ENCODE measurements around the gene COL4A2. TPM values are rescaled to one million over a fixed set of nuclear protein-coding genes. Genes with fewer than 3 reads are reported as not detected.

Gene COL4A2
- total and polyA plus RNA-seq, 9 donors: 59.5 to 171 (median 136) TPM

DNA sequence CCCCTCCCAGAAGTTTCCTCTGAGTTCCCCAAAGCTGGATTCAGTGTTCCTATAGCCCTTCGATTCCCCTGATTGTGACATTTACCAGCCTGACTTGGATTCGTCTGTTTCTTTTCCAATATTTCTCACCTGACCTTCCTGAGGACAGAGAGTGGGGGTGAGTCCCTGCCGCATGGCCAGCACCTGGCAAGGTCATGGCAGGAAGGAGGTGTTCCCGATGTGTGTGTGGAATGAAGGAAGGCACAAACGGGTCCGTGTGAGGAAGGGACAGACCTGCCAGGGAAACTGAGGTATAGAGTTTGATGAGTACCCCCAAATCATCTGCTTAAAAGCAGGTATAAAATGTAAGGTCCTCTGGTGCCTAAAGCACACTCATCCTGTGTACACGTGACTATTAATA is 3.4 kb upstream of the COL4A2 start:
- 81 to 85% (median 81%) methylated on average over 7 of the region's 7 CpGs for WGBS, 3 donors
- no peaks in the 10 kb centered on the region for H3K36me3 ChIP-seq
- intact Hi-C loops (cut with DNase I): loop anchor here in 3 of 4 donors (10.0 kb wide), 3 partner anchors 49 to 111 kb away; no protein-coding TSS in a partner anchor
- H3K27ac ChIP-seq: no peak overlapping the region
- DNase-seq: peak in 1 of 5 donors; percentile 16
- peaks cover 26% of the 10 kb centered on the region for H3K4me1 ChIP-seq (ENCODE audit: insufficient read depth)
- TF ChIP-seq POLR2A (IDR thresholded peaks at IDR 0.05) (no peak), EP300 (IDR thresholded peaks at IDR 0.05) (no peak)
- TF ChIP-seq, protein P1, sequence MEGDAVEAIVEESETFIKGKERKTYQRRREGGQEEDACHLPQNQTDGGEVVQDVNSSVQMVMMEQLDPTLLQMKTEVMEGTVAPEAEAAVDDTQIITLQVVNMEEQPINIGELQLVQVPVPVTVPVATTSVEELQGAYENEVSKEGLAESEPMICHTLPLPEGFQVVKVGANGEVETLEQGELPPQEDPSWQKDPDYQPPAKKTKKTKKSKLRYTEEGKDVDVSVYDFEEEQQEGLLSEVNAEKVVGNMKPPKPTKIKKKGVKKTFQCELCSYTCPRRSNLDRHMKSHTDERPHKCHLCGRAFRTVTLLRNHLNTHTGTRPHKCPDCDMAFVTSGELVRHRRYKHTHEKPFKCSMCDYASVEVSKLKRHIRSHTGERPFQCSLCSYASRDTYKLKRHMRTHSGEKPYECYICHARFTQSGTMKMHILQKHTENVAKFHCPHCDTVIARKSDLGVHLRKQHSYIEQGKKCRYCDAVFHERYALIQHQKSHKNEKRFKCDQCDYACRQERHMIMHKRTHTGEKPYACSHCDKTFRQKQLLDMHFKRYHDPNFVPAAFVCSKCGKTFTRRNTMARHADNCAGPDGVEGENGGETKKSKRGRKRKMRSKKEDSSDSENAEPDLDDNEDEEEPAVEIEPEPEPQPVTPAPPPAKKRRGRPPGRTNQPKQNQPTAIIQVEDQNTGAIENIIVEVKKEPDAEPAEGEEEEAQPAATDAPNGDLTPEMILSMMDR (IDR thresholded peaks at IDR 0.05): no peak
- no peaks in the 10 kb centered on the region for H3K9me3 ChIP-seq
- no peak overlapping the region for H3K4me3 ChIP-seq
- no peaks in the 10 kb centered on the region for H3K27me3 ChIP-seq

DNA sequence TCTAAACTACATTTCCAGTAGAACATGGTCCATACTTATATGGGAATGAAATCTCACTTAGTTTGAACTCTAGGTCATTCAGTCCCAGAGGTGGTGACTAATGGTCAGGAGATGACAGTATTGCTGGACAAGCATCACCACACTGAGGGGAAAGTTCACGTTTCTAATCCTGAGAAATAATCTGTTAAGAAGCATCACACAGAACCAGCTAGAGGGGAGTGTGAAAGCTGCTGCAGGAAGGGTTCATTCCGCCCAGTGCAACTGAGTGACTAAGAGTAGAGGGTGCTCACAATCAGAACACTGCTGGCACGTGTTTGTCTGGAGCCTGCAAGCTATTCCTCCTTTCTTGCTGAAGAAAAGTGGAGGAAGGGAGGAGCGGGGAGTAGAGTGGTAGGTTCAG is 2.8 kb upstream of the COL4A2 start:
- 46 to 55% (median 54%) methylated on average over 4 of the region's 4 CpGs for WGBS, 3 donors
- no peaks in the 10 kb centered on the region for H3K27me3 ChIP-seq
- peak in 1 of 5 donors; percentile 14 for DNase-seq

DNA sequence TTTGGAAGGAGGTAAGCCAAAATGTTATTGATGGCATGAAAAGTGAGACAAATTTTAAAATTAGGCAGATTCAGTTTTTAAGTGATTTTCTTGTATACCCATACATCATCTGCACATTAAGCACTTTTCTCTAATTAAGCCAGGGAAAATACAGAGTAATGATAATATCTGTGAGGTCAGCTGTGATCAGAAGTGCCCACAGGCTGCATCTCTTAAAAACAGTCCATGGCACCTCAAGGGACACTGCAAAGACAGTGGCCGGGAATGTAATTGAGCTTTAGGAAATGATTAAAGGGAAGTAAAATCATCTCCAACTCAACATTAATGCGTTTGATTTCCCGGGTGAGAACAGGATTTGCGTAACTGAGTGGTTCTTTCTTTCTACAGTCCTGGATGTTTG is 2.1 kb upstream of the COL4A2 start:
- H3K4me1 ChIP-seq (ENCODE audit: insufficient read depth): peaks cover 26% of the 10 kb centered on the region
- H3K9me3 ChIP-seq: no peaks in the 10 kb centered on the region
- WGBS, 3 donors: 24 to 35% (median 33%) methylated on average over 4 of the region's 4 CpGs
- H3K4me3 ChIP-seq: peak overlapping the region; percentile 85
- intact Hi-C loops (cut with DNase I): loop anchor here (5.0 to 10.0 kb wide), 6 partner anchors 50 to 110 kb away; no protein-coding TSS in a partner anchor
- no peaks in the 10 kb centered on the region for H3K27me3 ChIP-seq
- no peak overlapping the region for H3K27ac ChIP-seq
- DNase-seq: no peak
- TF ChIP-seq POLR2A (IDR thresholded peaks at IDR 0.05) (no peak), EP300 (IDR thresholded peaks at IDR 0.05) (no peak)
- TF ChIP-seq, protein P1 (IDR thresholded peaks at IDR 0.05): no peak
- no peaks in the 10 kb centered on the region for H3K36me3 ChIP-seq

More for the DNA sequence above, 2.8 kb upstream of the COL4A2 start:
- Histone ChIP-seq H3K9me3 (no peaks in the 10 kb centered on the region), H3K4me3 (peak overlapping the region; percentile 85), H3K4me1 (ENCODE audit: insufficient read depth) (peaks cover 23% of the 10 kb centered on the region), H3K27ac (no peak overlapping the region), H3K36me3 (no peaks in the 10 kb centered on the region)
- intact Hi-C loops (cut with DNase I): loop anchor here in 3 of 4 donors (10.0 kb wide), 3 partner anchors 49 to 111 kb away; no protein-coding TSS in a partner anchor
- no peak for TF ChIP-seq POLR2A (IDR thresholded peaks at IDR 0.05)
- TF ChIP-seq EP300 (IDR thresholded peaks at IDR 0.05): no peak
- TF ChIP-seq, protein P1 (IDR thresholded peaks at IDR 0.05): no peak

- intact Hi-C loops (cut with DNase I): loop anchor here (5.0 to 10.0 kb wide), 6 partner anchors 51 to 109 kb away; no protein-coding TSS in a partner anchor
- Histone ChIP-seq H3K4me3 (peak overlapping the region; percentile 85), H3K27me3 (no peaks in the 10 kb centered on the region), H3K9me3 (no peaks in the 10 kb centered on the region), H3K4me1 (ENCODE audit: insufficient read depth) (peaks cover 24% of the 10 kb centered on the region), H3K27ac (peak overlapping the region in 1 of 2 donors; percentile 93), H3K36me3 (no peaks in the 10 kb centered on the region)
- WGBS, 3 donors: 27 to 40% (median 38%) methylated on average over 2 of the region's 2 CpGs
- DNase-seq: no peak
- TF ChIP-seq POLR2A (IDR thresholded peaks at IDR 0.05) (no peak), EP300 (IDR thresholded peaks at IDR 0.05) (no peak)
- TF ChIP-seq, protein P1 (IDR thresholded peaks at IDR 0.05): no peak
Observed at GRCh38 chr13:110305544-110305943, 1.5 kb upstream of the COL4A2 start.

Data from ovary (tissue), 9 donors.